RWPE1 (cell line): ENCODE data around the gene ARPC1B.
A peak's percentile ranks its signal among the peaks of the same experiment; 100 is the strongest.

ENCODE experiments used
- CTCF ChIA-PET: fragments of 350-600 bp; sonication (Branson Sonifier 250); formaldehyde crosslinking; extraction: SDS; loops from one replicate; lab custom pipeline; 2021; lab: Yijun Ruan, JAX
- POLR2A ChIA-PET: fragments of 400-600 bp; formaldehyde crosslinking; extraction: SDS; loops from one replicate; lab custom pipeline; 2020; ENCODE audit warnings: antibody characterized with exemption; ENCODE audit not compliant: low non-redundant PET; lab: Yijun Ruan, JAX
- DNase-seq: peaks from one replicate; pipeline ENCODE4 v3.0.0; 2012; ENCODE audit warnings: low spot score
- H3K27ac ChIP-seq: fragments of 450-650 bp; 2 replicates; pipeline ENCODE4 v1.5.1; 2017
- TF ChIP-seq, protein P1 (sequence below): fragments of 450-650 bp; conservative IDR thresholded peaks from 2 replicates; pipeline ENCODE4 v1.5.1; 2017; ENCODE audit warnings: low read depth, mild to moderate bottlenecking

The ARPC1B gene

DNA sequence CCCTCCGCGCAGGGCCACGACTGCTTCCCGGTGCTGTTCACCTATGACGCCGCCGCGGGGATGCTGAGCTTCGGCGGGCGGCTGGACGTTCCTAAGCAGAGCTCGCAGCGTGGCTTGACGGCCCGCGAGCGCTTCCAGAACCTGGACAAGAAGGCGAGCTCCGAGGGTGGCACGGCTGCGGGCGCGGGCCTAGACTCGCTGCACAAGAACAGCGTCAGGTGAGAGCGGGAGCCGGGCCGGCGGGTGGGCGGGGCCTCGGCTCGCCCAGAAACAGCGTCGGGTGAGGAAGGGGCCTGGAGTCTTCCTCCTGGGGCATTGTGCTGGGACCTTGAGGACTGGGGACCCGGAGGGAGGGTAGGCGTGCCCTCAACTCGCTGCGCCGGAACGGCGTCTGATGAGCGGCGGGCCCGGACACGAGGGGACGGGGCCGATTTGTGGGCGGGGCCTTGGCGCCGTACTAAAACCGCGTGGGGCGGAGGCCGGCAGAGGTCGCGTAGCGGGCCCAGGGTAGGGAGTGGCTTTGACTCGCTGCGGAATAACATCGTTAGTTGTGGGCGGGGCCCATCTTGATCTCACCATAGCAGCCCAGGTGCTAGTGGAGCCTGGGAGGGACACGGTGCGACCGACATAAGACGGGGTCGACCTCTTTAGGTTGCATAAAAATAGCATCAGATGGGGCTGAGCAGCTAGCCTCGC is 18.3 kb downstream of the ARPC1B start:
- ChIA-PET POLR2A (interaction anchor here (1.7 kb wide), 1 partner anchor 11 kb away, joined by 3 read pairs; no protein-coding TSS in a partner anchor), CTCF (no interaction called here)

DNA sequence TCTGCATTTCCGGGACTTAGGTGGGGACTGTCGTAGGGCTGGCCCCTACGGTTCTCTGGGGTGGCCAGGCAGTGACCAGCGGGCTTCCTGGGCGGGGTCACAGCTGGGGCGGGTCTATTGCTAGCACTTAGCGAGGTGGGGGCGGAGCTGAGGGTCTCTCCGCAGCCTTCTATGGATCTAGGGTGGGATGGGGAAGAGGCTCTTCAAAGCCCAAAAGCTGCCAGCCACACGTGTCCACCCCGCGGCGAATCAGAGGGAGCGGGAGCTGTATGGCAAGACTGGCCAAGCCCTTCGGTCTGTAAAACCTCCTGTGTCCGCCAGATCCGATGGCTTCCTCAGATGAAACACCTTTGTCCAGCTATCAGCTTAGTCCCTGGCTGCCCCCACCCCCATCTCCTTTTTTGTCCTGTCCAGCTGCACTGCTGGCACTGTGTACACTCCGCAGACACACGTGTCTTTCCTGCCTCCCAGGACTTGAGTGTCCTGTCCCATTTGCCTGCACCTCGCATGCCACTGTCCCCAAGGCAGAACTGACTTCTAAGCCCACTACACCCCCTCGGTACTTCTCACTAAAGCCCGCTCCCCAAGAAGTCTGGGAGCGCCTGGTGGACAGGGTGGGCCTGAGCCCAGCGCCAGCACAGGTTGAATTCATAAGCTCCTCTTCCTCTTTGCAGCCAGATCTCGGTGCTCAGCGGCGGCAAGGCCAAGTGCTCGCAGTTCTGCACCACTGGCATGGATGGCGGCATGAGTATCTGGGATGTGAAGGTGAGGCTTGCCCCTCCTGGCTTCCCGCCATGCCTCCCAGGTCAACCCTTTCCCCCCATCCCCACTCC is 19.0 kb downstream of the ARPC1B start:
- POLR2A ChIA-PET = interaction anchor here (1.7 kb wide), 1 partner anchor 11 kb away, joined by 3 read pairs; no protein-coding TSS in a partner anchor
- TF ChIP-seq, protein P1, sequence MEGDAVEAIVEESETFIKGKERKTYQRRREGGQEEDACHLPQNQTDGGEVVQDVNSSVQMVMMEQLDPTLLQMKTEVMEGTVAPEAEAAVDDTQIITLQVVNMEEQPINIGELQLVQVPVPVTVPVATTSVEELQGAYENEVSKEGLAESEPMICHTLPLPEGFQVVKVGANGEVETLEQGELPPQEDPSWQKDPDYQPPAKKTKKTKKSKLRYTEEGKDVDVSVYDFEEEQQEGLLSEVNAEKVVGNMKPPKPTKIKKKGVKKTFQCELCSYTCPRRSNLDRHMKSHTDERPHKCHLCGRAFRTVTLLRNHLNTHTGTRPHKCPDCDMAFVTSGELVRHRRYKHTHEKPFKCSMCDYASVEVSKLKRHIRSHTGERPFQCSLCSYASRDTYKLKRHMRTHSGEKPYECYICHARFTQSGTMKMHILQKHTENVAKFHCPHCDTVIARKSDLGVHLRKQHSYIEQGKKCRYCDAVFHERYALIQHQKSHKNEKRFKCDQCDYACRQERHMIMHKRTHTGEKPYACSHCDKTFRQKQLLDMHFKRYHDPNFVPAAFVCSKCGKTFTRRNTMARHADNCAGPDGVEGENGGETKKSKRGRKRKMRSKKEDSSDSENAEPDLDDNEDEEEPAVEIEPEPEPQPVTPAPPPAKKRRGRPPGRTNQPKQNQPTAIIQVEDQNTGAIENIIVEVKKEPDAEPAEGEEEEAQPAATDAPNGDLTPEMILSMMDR = no peak
- CTCF ChIA-PET = no interaction called here
- H3K27ac ChIP-seq = peak overlapping the region; percentile 79
- no peak for DNase-seq

More for the DNA sequence above, 18.3 kb downstream of the ARPC1B start:
- H3K27ac ChIP-seq = peak overlapping the region; percentile 79
- peak; percentile 41 for DNase-seq
- TF ChIP-seq, protein P1 = no peak

DNA sequence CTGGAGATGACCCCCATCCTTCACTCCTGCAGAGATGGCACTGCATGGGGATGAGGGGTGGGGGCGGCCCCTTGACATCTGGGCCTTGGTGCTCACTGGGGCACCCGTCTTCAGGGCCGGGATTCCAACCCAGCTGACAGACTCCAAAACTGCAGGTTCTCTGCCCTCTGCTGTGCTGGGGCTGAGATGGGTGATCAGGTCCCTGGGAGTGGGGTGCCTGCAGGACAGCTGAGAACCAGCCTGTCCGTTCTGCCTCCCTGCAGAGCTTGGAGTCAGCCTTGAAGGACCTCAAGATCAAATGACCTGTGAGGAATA is 19.6 kb downstream of the ARPC1B start:
- CTCF ChIA-PET = no interaction called here
- POLR2A ChIA-PET = no interaction called here
- no peak for DNase-seq
- H3K27ac ChIP-seq = peak overlapping the region; percentile 79
- TF ChIP-seq, protein P1 = no peak

DNA sequence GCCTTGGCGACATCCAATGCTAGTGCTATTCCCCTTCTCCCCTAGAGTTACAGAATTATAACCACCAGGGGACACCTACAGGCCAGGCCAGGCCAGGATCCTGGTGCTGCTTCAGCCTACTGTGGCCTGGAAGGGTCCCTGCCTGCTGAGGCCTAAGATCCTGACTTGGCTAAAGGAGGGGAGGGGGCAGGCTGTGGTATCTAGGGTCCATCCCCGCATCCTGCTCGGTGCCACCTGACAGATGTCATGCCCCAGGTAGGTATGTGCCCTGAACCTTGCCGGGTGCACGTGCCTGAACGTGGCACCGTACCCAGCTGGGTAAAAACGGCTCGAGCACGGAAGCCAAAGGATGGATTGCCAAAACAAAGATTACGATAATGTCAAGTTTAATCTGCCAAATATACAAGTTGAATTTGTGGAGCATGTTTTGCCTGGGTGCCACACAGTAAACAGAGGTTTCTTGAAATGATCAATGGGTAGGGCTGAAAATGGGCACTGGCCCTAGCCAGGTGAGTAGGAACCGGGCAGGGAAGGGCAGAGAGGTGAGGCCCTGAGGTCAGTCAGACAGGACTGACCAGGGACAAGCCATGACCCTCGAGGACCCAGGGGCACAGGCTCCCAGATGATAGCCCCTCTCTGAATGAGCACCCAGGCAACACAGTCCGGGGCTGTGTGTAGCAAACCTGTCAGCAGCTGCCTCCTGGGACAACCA is 21.2 kb downstream of the ARPC1B start:
- TF ChIP-seq, protein P1 = no peak
- CTCF ChIA-PET = no interaction called here
- H3K27ac ChIP-seq = peak overlapping the region; percentile 64
- POLR2A ChIA-PET = no interaction called here
- no peak for DNase-seq

DNA sequence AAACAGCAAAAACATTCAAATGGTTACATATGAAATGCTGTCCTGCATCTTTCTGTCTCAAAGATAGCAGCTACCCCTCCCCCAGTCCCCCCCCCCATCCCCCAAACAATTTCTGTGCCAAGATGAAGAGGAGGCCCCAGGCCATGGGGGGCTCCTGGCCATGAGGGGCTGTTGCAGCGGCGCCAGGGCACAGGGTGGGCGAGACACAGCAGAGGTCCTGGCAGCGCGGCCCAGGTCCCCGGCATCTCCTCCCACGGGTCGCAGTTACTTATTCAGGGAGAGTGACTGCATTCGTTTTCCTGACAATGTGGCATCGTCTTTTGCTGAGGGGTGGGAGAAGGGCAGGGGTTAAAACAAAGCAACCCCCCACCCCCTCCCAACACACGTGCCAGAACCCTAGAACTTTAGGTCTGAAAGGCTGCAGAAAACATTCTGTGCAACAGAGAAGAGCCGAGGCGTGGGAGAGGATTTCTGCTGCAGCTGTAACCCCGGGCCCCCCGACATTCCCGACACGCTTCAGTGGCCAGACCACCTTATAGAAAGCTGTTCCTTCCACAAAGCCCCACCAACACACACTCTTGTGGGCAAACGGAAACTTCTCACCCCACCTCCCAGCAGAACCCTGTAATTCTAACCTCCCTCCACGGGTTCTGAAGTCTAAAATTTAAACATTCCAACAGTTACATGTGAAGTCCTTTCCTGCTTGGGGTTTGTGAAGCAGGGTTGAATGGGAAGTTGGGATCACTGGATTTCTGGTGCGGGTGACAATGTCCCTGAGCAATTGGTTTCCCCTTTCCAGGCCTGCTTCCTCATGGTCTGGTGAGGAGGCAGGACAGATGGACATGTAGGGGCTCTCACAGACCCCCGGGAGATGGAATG is 22.1 kb downstream of the ARPC1B start:
- TF ChIP-seq, protein P1 = no peak
- DNase-seq = no peak
- CTCF ChIA-PET = no interaction called here
- peak overlapping the region; percentile 64 for H3K27ac ChIP-seq
- POLR2A ChIA-PET = no interaction called here
